Measurements from ENCODE around the gene DVL1.
A peak's percentile ranks its signal among the peaks of the same experiment; 100 is the strongest.
"Not testable (repeated sequence)": the region's sequence is repeated elsewhere in the genome, so short reads cannot be mapped to it uniquely, and the experiment has no call there.

Gene DVL1

DNA sequence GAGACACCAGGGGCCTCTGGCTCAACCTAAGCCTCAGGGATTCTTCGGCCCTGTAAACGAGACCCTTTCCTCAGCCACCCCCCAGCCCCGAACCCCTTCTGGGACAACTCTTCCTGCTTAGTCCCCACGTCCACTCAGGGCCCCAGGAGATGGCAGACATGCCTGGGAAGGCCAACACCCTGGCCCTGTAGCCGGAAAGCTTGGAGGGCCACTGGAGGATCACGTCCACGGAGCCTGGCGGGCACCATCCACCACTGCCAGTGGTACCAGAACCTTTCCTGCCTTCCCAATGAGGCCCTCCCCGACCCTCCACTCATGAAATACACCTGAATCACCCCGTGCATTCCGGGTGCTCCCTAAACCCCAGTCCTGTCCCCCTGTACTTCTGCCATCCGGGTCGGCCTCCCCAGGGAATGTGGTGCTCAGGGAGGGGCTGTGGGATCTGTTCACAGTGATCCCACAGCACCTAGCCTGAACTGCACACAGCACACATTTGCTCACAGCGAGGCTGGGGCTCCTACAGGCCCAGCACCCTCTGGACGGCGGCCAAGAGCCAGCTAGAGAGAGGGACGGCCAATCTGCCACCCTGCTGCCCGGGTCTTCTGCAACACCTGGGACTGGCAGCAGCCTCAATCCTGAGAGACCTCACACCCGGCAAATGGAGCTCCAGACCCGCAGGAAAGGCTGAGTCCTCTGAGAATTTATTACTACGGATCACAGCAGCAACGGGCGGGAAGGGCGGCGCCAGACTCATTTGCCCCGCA lies 24.0 kb upstream of the DVL1 start:
- Histone ChIP-seq H3K9ac (ENCODE audit: insufficient read length, low read depth) (peak overlapping the region; percentile 90), H3K4me1 (ENCODE audit: insufficient read depth, insufficient read length) (peaks cover 3% of the 10 kb centered on the region), H3K4me3 (ENCODE audit: insufficient read length, low read depth) (no peak overlapping the region)

DNA sequence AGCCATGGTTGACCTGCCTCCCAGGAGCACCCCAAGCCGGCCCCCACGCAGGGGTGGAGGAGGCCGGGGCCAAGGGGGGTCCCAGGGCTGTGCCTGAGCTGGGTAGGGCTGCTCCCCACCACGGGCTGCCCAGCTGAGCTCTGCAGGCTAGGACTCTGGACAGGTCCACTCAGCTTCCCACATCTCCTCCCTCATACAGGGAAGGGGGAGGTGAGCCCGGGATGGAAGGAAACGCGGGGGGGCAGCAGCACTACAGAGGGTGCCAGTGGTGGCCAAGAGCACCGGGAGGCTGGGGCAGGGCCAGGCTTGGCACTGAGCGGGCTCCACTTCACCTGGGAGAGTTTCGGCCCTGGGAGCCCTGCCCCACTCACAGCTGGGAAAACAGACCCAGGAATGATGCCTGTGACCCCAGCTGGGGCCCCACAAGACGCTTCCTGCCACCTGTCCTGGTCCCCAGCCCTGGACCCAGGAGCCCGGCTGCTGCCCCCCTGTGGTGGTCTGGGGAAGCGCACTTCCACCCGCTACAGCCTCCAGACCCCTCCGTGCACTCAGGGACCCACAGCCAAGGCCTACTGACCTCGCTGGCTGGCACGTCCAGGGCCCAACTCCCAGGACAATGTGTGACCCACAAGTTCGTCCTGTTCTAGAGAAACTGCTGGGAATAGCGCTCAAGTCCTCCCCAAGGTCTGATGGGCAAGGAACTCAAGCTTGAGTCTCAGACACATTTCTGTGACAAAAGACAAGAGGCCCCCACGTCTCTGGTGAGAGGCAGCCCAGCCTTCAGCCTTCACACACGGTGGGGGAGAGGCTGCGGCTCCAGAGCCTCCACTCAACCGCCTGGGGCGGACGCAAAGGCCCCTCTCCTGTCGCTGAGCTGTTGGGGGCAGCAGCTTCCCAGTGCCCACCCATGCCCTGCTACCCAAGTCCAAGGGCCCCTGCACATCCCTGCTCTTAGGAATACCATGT lies 22.8 kb upstream of the DVL1 start:
- no peak for DNase-seq (ENCODE audit: low read depth, low spot score)
- TF ChIP-seq SUZ12 (IDR thresholded peaks at IDR 0.05; ENCODE audit: extremely low read depth, insufficient read depth, insufficient read length) (no peak), ZNF274 (IDR thresholded peaks at IDR 0.05; ENCODE audit: low read depth, low read length) (no peak), YY1 (IDR thresholded peaks at IDR 0.05; ENCODE audit: insufficient read depth, insufficient read length) (no peak)
- Histone ChIP-seq H3K4me3 (ENCODE audit: insufficient read length, low read depth) (no peak overlapping the region), H3K36me3 (ENCODE audit: insufficient read depth, insufficient read length, low read length) (peaks cover 42% of the 10 kb centered on the region), H3K4me1 (ENCODE audit: insufficient read depth, insufficient read length) (peaks cover 3% of the 10 kb centered on the region), H3K9me3 (ENCODE audit: insufficient read depth, low read length) (0 out of 2 replicates have a peak, but pooled peaks cover 2% of the 10 kb centered on the region), H3K9ac (ENCODE audit: insufficient read length, low read depth) (peak overlapping the region; percentile 42), H3K27me3 (ENCODE audit: insufficient read depth, insufficient read length) (no peaks in the 10 kb centered on the region)

More for the DNA sequence above, 24.0 kb upstream of the DVL1 start:
- H3K36me3 ChIP-seq (ENCODE audit: insufficient read depth, insufficient read length, low read length), result peaks cover 42% of the 10 kb centered on the region
- H3K27me3 ChIP-seq (ENCODE audit: insufficient read depth, insufficient read length), result no peaks in the 10 kb centered on the region
- no peak for DNase-seq (ENCODE audit: low read depth, low spot score)
- no peaks in the 10 kb centered on the region for H3K9me3 ChIP-seq (ENCODE audit: insufficient read depth, low read length)
- TF ChIP-seq YY1 (IDR thresholded peaks at IDR 0.05; ENCODE audit: insufficient read depth, insufficient read length), result no peak
- TF ChIP-seq SUZ12 (IDR thresholded peaks at IDR 0.05; ENCODE audit: extremely low read depth, insufficient read depth, insufficient read length), result no peak
- no peak for TF ChIP-seq ZNF274 (IDR thresholded peaks at IDR 0.05; ENCODE audit: low read depth, low read length)

- peaks cover 35% of the 10 kb centered on the region for H3K36me3 ChIP-seq (ENCODE audit: insufficient read depth, insufficient read length, low read length)
- TF ChIP-seq YY1 (IDR thresholded peaks at IDR 0.05; ENCODE audit: insufficient read depth, insufficient read length) (no peak), ZNF274 (IDR thresholded peaks at IDR 0.05; ENCODE audit: low read depth, low read length) (no peak), SUZ12 (IDR thresholded peaks at IDR 0.05; ENCODE audit: extremely low read depth, insufficient read depth, insufficient read length) (no peak)
- H3K9me3 ChIP-seq (ENCODE audit: insufficient read depth, low read length), result peaks cover 8% of the 10 kb centered on the region; the same call in 1 of the 2 replicates
- H3K4me3 ChIP-seq (ENCODE audit: insufficient read length, low read depth), result no peak overlapping the region
- DNase-seq (ENCODE audit: low read depth, low spot score), result no peak
- no peaks in the 10 kb centered on the region for H3K27me3 ChIP-seq (ENCODE audit: insufficient read depth, insufficient read length)
- H3K4me1 ChIP-seq (ENCODE audit: insufficient read depth, insufficient read length), result peaks cover 3% of the 10 kb centered on the region
- no peak overlapping the region for H3K9ac ChIP-seq (ENCODE audit: insufficient read length, low read depth)
Measured at GRCh38 chr1:1371364-1371745, 22.1 kb upstream of the DVL1 start.

DNA sequence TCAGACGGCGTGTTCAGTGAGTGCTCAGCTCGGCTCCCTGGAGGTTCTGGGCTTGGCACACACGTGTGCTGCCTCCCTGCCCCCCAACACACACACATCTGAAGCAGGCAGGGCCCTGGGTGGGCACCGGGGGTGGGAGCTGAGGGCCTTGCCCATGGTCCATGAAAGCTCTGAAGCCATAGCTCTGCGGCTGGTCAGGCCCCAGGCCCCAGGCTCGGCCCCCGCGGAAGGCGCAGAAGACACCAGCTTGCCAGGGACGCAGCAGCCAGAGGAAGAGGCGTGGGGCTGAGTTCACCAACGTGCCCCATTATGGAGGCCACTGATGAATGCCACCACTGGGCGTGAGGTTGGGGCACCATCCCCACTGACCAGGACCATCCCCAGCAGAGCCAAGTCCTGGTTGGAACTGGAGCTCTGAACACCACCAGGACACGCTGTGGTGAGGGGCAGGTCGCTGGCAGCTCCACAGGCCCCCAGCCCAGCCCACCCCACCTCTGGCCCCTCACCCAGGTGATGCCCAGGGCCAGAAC lies 21.6 kb upstream of the DVL1 start:
- H3K9me3 ChIP-seq (ENCODE audit: insufficient read depth, low read length), result peaks cover 9% of the 10 kb centered on the region; the same call in 1 of the 2 replicates
- peaks cover 34% of the 10 kb centered on the region for H3K36me3 ChIP-seq (ENCODE audit: insufficient read depth, insufficient read length, low read length)
- H3K4me3 ChIP-seq (ENCODE audit: insufficient read length, low read depth), result no peak overlapping the region
- no peak overlapping the region for H3K9ac ChIP-seq (ENCODE audit: insufficient read length, low read depth)
- TF ChIP-seq SUZ12 (IDR thresholded peaks at IDR 0.05; ENCODE audit: extremely low read depth, insufficient read depth, insufficient read length) (no peak), ZNF274 (IDR thresholded peaks at IDR 0.05; ENCODE audit: low read depth, low read length) (no peak)
- H3K4me1 ChIP-seq (ENCODE audit: insufficient read depth, insufficient read length), result peaks cover 3% of the 10 kb centered on the region
- DNase-seq (ENCODE audit: low read depth, low spot score), result no peak
- H3K27me3 ChIP-seq (ENCODE audit: insufficient read depth, insufficient read length), result no peaks in the 10 kb centered on the region

DNA sequence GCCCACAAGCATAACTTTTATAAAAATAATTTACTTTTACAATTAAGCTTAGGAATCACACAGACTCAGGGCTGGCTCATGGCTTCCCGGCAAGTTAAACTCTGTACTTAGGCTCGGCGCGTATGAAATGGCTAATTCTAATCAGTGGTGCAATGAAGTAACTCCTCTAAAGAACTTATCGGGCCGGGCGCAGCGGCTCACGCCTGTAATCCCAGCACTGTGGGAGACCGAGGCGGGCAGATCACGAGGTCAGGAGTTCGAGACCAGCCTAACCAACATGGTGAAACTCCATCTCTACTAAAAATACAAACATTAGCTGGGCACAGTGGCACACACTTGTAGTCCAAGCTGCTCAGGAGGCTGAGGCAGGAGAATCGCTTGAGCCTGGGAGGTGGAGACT lies 20.9 kb upstream of the DVL1 start:
- not testable (repeated sequence) for DNase-seq (ENCODE audit: low read depth, low spot score); H3K9me3 ChIP-seq (ENCODE audit: insufficient read depth, low read length); H3K27me3 ChIP-seq (ENCODE audit: insufficient read depth, insufficient read length); H3K9ac ChIP-seq (ENCODE audit: insufficient read length, low read depth); H3K4me3 ChIP-seq (ENCODE audit: insufficient read length, low read depth); H3K4me1 ChIP-seq (ENCODE audit: insufficient read depth, insufficient read length)
- peaks cover 34% of the 10 kb centered on the region for H3K36me3 ChIP-seq (ENCODE audit: insufficient read depth, insufficient read length, low read length)

GRCh38 chr1:1367315-1367714 lies 18.1 kb upstream of the DVL1 start:
- no peak overlapping the region for H3K4me3 ChIP-seq (ENCODE audit: insufficient read length, low read depth)
- H3K27me3 ChIP-seq (ENCODE audit: insufficient read depth, insufficient read length), result no peaks in the 10 kb centered on the region
- no peaks in the 10 kb centered on the region for H3K4me1 ChIP-seq (ENCODE audit: insufficient read depth, insufficient read length)
- peaks cover 9% of the 10 kb centered on the region; the same call in 1 of the 2 replicates for H3K9me3 ChIP-seq (ENCODE audit: insufficient read depth, low read length)
- DNase-seq (ENCODE audit: low read depth, low spot score), result no peak
- peaks cover 17% of the 10 kb centered on the region for H3K36me3 ChIP-seq (ENCODE audit: insufficient read depth, insufficient read length, low read length)
- TF ChIP-seq ZNF274 (IDR thresholded peaks at IDR 0.05; ENCODE audit: low read depth, low read length) (no peak), SUZ12 (IDR thresholded peaks at IDR 0.05; ENCODE audit: extremely low read depth, insufficient read depth, insufficient read length) (no peak), YY1 (IDR thresholded peaks at IDR 0.05; ENCODE audit: insufficient read depth, insufficient read length) (no peak)
- no peak overlapping the region for H3K9ac ChIP-seq (ENCODE audit: insufficient read length, low read depth)

GRCh38 chr1:1366699-1367066 lies 17.5 kb upstream of the DVL1 start:
- H3K27me3 ChIP-seq (ENCODE audit: insufficient read depth, insufficient read length), result no peaks in the 10 kb centered on the region
- H3K9me3 ChIP-seq (ENCODE audit: insufficient read depth, low read length), result peaks cover 9% of the 10 kb centered on the region; the same call in 1 of the 2 replicates
- H3K9ac ChIP-seq (ENCODE audit: insufficient read length, low read depth), result no peak overlapping the region
- no peak for DNase-seq (ENCODE audit: low read depth, low spot score)
- H3K36me3 ChIP-seq (ENCODE audit: insufficient read depth, insufficient read length, low read length), result peaks cover 11% of the 10 kb centered on the region
- TF ChIP-seq ZNF274 (IDR thresholded peaks at IDR 0.05; ENCODE audit: low read depth, low read length), result no peak
- TF ChIP-seq SUZ12 (IDR thresholded peaks at IDR 0.05; ENCODE audit: extremely low read depth, insufficient read depth, insufficient read length), result no peak
- TF ChIP-seq YY1 (IDR thresholded peaks at IDR 0.05; ENCODE audit: insufficient read depth, insufficient read length), result no peak
- H3K4me1 ChIP-seq (ENCODE audit: insufficient read depth, insufficient read length), result no peaks in the 10 kb centered on the region
- no peak overlapping the region for H3K4me3 ChIP-seq (ENCODE audit: insufficient read length, low read depth)

Measured in NT2/D1 (cell line).